Thyroid gland (tissue), 4 donors: ENCODE data around the gene ACSM3. TPM values are rescaled to one million over a fixed set of nuclear protein-coding genes. Genes with fewer than 3 reads are reported as not detected.

Source experiments
- DNase-seq, 2 donors: peaks; one replicate each; pipeline ENCODE4 v3.0.0-alpha.2; 2019
- H3K27ac ChIP-seq, 3 donors: fragments of 200-600 bp; sonication (generic); 1 replicate in 2 of 3; 2 replicates in 1 of 3; pipeline ENCODE4 v1.5.1; 2016 to 2019; ENCODE audit warnings: mild to moderate bottlenecking in 1 of 3, moderate library complexity in 1 of 3
- H3K27me3 ChIP-seq: fragments of 200-600 bp; sonication (generic); one replicate; pipeline ENCODE4 v1.5.1; 2019
- H3K36me3 ChIP-seq, 2 donors: fragments of 200-600 bp; sonication (generic); one replicate each; pipeline ENCODE4 v1.5.1; 2016 to 2019
- H3K4me1 ChIP-seq, 2 donors: fragments of 200-600 bp; sonication (generic); one replicate each; pipeline ENCODE4 v1.5.1; 2017 to 2019
- H3K4me3 ChIP-seq, 3 donors: fragments of 200-600 bp; sonication (generic); replicated peaks in 1 of 3; 1 replicate in 2 of 3; 2 replicates in 1 of 3; pipeline ENCODE4 v1.5.1; 2016; ENCODE audit warnings: mild to moderate bottlenecking in 1 of 3
- H3K9me3 ChIP-seq: fragments of 200-600 bp; sonication (generic); one replicate; pipeline ENCODE4 v1.5.1; 2017
- POLR2A ChIP-seq, 2 donors: fragments of 450-650 bp; IDR thresholded peaks; one replicate each; pipeline ENCODE4 v1.6.1; 2017; ENCODE audit warnings: antibody characterized with exemption in 2 of 2, mild to moderate bottlenecking in 2 of 2, moderate library complexity in 1 of 2
- WGBS, 2 donors: methylation state at CpG; one replicate each; pipeline ENCODE4 v1.1.5; 2017; 5-methylcytosine and 5-hydroxymethylcytosine counted together
- intact Hi-C: fragments of 100-400 bp; cut with DNase I; formaldehyde crosslinking; loops from one replicate; pipeline ENCODE4 v1.15.1; 2023
- total RNA-seq, 4 donors: library from RNA; depleted of rRNA; stranded (reverse); fragments of >200 nt; gene quantifications; one replicate each; pipeline ENCODE4 v1.2.3, GENCODE V29; 2016
- TF ChIP-seq, protein P1 (sequence below), 6 experiments: fragments of 200-600 bp in 3 of 6; fragments of 450-650 bp in 3 of 6; sonication (generic) in 3 of 6; IDR thresholded peaks; one replicate each; pipeline ENCODE4 v1.5.1; 2016 to 2019; ENCODE audit warnings: antibody characterized with exemption in 6 of 6, mild to moderate bottlenecking in 2 of 6, inconsistent platforms in 1 of 6, moderate library complexity in 1 of 6

Gene ACSM3
- total RNA-seq, 4 donors from 2014 or later, result 1.2 to 1.7 (median 1.6) TPM; not detected in 1

DNA sequence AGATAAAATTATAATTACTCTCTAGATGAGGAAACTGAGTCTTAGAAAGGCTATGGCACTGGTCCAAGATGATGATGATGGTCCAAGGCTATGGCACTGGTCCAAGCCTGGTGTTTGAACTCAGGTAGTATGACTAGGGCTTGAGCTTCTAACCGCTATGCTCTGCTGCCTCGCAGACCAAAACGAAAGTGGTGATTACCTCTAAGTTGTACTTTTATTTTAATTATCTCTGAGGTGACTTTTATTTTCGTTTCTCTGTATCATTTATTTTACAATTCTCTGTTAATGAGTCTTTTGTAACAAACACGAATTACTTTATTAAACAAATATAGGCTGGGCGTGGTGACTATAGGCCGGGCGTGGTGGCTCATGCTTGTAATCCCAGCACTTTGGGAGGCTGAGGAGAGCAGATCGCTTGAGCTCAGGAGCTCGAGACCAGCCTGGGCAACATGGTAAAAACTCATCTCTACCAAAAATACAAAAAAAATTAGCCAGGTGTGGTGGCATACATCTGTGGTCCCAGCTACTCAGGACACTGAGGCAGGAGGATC is 48.1 kb downstream of the ACSM3 start:
- H3K4me1 ChIP-seq, result peaks cover 3 to 4% of the 10 kb centered on the region in 2 donors
- no peaks in the 10 kb centered on the region for H3K36me3 ChIP-seq
- no peak for DNase-seq
- intact Hi-C loops, result no loop called here
- TF ChIP-seq, protein P1, sequence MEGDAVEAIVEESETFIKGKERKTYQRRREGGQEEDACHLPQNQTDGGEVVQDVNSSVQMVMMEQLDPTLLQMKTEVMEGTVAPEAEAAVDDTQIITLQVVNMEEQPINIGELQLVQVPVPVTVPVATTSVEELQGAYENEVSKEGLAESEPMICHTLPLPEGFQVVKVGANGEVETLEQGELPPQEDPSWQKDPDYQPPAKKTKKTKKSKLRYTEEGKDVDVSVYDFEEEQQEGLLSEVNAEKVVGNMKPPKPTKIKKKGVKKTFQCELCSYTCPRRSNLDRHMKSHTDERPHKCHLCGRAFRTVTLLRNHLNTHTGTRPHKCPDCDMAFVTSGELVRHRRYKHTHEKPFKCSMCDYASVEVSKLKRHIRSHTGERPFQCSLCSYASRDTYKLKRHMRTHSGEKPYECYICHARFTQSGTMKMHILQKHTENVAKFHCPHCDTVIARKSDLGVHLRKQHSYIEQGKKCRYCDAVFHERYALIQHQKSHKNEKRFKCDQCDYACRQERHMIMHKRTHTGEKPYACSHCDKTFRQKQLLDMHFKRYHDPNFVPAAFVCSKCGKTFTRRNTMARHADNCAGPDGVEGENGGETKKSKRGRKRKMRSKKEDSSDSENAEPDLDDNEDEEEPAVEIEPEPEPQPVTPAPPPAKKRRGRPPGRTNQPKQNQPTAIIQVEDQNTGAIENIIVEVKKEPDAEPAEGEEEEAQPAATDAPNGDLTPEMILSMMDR (IDR thresholded peaks at IDR 0.05), result no peak
- TF ChIP-seq POLR2A (IDR thresholded peaks at IDR 0.05), result no peak
- H3K9me3 ChIP-seq, result no peaks in the 10 kb centered on the region
- 93 to 94% methylated on average over 10 of the region's 10 CpGs for WGBS, 2 donors
- H3K27ac ChIP-seq, result no peak overlapping the region
- H3K27me3 ChIP-seq, result no peaks in the 10 kb centered on the region
- H3K4me3 ChIP-seq, result no peak overlapping the region

DNA sequence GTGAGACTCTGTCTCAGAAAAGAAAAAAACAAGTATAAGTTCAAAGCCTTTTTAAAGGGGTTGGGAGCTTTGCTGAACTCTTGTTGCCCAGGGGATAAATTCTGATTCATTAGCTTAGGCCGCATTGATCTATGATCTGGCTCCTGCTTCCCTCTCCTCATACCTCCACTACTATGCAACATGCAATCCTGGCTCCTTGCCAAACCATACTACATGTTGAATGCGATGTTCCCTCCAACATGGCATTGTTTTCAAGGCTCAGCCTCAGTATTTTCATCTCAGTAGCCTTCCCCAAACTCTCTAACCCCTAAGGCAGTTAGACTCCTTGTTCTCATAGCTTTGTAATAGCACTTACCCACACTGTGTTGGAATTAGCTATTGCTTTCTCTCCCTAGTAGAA is 48.7 kb downstream of the ACSM3 start:
- Histone ChIP-seq H3K4me1 (no peaks in the 10 kb centered on the region), H3K9me3 (no peaks in the 10 kb centered on the region), H3K4me3 (no peak overlapping the region), H3K36me3 (no peaks in the 10 kb centered on the region), H3K27me3 (no peaks in the 10 kb centered on the region), H3K27ac (no peak overlapping the region)
- no peak for TF ChIP-seq POLR2A (IDR thresholded peaks at IDR 0.05)
- TF ChIP-seq, protein P1 (IDR thresholded peaks at IDR 0.05), result no peak
- 83 to 88% methylated on average over 2 of the region's 2 CpGs for WGBS, 2 donors
- DNase-seq, result no peak
- intact Hi-C loops, result no loop called here

DNA sequence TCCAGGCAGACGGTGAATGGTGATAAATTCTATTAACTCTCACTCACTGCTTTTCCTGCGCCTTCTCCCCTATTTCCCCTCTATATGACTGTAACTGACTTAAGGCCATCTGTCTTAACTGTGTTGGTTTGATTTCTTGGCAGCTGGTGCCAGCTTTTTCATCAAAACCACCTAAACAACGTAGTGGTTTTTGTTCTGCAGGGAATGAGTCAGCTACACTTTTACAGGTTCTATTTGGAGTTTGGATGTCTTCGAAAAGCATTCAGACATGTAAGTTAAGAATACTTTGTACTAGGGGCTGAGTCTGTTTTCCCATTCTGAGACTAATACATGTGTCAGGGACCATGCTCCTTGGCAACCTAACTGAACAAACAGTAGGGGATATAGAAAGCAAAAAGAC is 51.0 kb downstream of the ACSM3 start:
- no peak overlapping the region for H3K4me3 ChIP-seq
- intact Hi-C loops, result no loop called here
- H3K36me3 ChIP-seq, result no peaks in the 10 kb centered on the region
- H3K27ac ChIP-seq, result no peak overlapping the region
- 90 to 93% methylated on average over 4 of the region's 4 CpGs for WGBS, 2 donors
- H3K9me3 ChIP-seq, result no peaks in the 10 kb centered on the region
- no peak for DNase-seq
- no peaks in the 10 kb centered on the region for H3K27me3 ChIP-seq
- H3K4me1 ChIP-seq, result no peaks in the 10 kb centered on the region
- TF ChIP-seq POLR2A (IDR thresholded peaks at IDR 0.05), result no peak
- TF ChIP-seq, protein P1 (IDR thresholded peaks at IDR 0.05), result no peak

DNA sequence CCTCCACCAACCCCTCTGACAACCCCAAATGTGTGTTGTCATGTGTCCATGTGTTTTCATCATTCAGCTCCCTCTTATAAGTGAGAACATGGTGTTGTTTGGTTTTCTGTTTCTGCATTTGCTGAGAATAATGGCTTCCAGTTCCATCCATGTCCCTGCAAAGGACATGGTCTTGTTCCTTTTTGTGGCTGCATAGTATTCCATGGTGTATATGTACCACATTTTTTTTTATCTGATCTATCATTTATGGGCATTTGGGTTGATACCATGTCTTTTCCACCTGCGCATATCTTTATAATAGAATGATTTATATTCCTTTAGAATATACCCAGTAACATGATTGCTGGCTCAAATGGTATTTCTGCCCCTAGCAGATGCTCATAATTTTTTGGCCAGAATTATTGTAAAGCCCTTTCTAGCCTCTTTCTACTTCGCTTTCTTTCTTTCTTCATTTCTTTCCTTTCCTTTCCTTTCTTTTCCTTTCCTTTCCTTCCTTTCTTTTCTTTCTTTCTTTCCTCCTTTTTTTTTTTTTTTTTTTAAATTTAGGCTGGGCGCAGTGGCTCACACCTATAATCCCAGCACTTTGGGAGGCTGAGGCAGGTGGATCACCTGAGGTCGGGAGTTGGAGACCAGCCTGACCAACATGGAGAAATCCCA is 55.2 kb downstream of the ACSM3 start:
- no peak for DNase-seq
- WGBS, 2 donors, result 97 to 98% methylated on average over 4 of the region's 4 CpGs

DNA sequence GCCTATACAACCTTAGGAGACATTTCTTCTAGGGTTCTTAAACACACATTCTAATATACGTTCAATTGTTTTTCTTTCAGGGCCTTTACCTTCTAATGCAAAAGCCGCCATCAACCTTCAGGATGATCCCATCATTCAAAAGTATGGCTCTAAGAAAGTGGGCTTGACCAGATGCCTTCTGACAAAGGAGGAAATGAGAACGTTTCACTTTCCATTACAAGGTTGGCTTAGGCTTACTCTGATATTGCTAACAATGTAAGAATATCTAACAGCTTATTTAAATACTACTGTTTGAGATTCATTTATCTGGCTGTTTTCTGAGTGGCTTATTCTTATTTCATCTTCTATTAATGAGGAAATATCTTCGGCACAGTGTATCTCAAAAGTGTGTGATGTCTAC is 57.9 kb downstream of the ACSM3 start:
- H3K27ac ChIP-seq, result no peak overlapping the region
- H3K27me3 ChIP-seq, result no peaks in the 10 kb centered on the region
- H3K36me3 ChIP-seq, result no peaks in the 10 kb centered on the region
- H3K4me1 ChIP-seq, result no peaks in the 10 kb centered on the region
- intact Hi-C loops, result no loop called here
- no peaks in the 10 kb centered on the region for H3K9me3 ChIP-seq
- no peak for DNase-seq
- no peak overlapping the region for H3K4me3 ChIP-seq
- TF ChIP-seq, protein P1 (IDR thresholded peaks at IDR 0.05), result no peak
- TF ChIP-seq POLR2A (IDR thresholded peaks at IDR 0.05), result no peak
- WGBS, 2 donors, result 91 to 92% methylated on average over 4 of the region's 4 CpGs

More for the DNA sequence above, 55.2 kb downstream of the ACSM3 start:
- Histone ChIP-seq H3K27me3 (no peaks in the 10 kb centered on the region), H3K9me3 (no peaks in the 10 kb centered on the region), H3K36me3 (no peaks in the 10 kb centered on the region), H3K27ac (no peak overlapping the region), H3K4me1 (no peaks in the 10 kb centered on the region), H3K4me3 (no peak overlapping the region)
- intact Hi-C loops, result no loop called here
- no peak for TF ChIP-seq POLR2A (IDR thresholded peaks at IDR 0.05)
- TF ChIP-seq, protein P1 (IDR thresholded peaks at IDR 0.05), result no peak
